AG09319 (cell line): ENCODE measurements around the gene BPI.

ENCODE experiments used
- DNase-seq: peaks from one replicate; pipeline ENCODE4 v3.0.0-alpha.2; 2010; ENCODE audit warnings: low read depth; ENCODE audit errors: extremely low read depth
- CTCF ChIP-seq: IDR thresholded peaks from 2 replicates; pipeline ENCODE4 v1.5.1; 2011; ENCODE audit warnings: low read depth, mild to moderate bottlenecking, inconsistent platforms, low read length, moderate library complexity

Gene BPI

GRCh38 chr20:38353316-38353715, 49.4 kb downstream of the BPI start:
- no peak for TF ChIP-seq CTCF

GRCh38 chr20:38354227-38354626, 50.3 kb downstream of the BPI start:
- no peak for DNase-seq
- TF ChIP-seq CTCF = no peak

More at GRCh38 chr20:38353316-38353715, 49.4 kb downstream of the BPI start:
- no peak for DNase-seq

- no peak for DNase-seq
- no peak for TF ChIP-seq CTCF
These were observed 51.4 kb downstream of the BPI start for GRCh38 chr20:38355161-38356012.

- TF ChIP-seq CTCF = no peak
- DNase-seq = no peak
These were observed 53.8 kb downstream of the BPI start for GRCh38 chr20:38357653-38358207.

- DNase-seq = no peak
- TF ChIP-seq CTCF = no peak
These were observed 54.6 kb downstream of the BPI start for GRCh38 chr20:38358556-38358955.

GRCh38 chr20:38363004-38363747, 59.2 kb downstream of the BPI start:
- no peak for DNase-seq
- TF ChIP-seq CTCF = no peak

GRCh38 chr20:38369389-38369788, 65.4 kb downstream of the BPI start:
- no peak for TF ChIP-seq CTCF

More at GRCh38 chr20:38369389-38369788, 65.4 kb downstream of the BPI start:
- DNase-seq = no peak
